SK-N-SH treated with all-trans-retinoic acid at 6 μM for 48 hours (cell line): Measurements from ENCODE around the gene FAM227A.

Source experiments
- ATAC-seq: fragments of 200-7000 bp; cut with Tn5 transposase; 3 replicates; pipeline ENCODE4 v1.9.1; 2020; ENCODE audit warnings: mild to moderate bottlenecking, moderate library complexity
- ARNTL ChIP-seq: fragments of 450-650 bp; formaldehyde crosslinking; IDR thresholded peaks from 2 replicates; pipeline ENCODE4 v1.5.0; 2020; ENCODE audit warnings: low read depth, mild to moderate bottlenecking, moderate library complexity, borderline replicate concordance
- CSDC2 ChIP-seq: fragments of 250-450 bp; sonication (Bioruptor Pico); IDR thresholded peaks from 2 replicates; pipeline ENCODE4 v1.5.0; 2020; ENCODE audit warnings: mild to moderate bottlenecking, moderate library complexity
- ESRRG ChIP-seq: fragments of 250-450 bp; sonication (Bioruptor Pico); IDR thresholded peaks from 2 replicates; pipeline ENCODE4 v1.6.1; 2021; ENCODE audit warnings: mild to moderate bottlenecking
- GLIS3 ChIP-seq: fragments of 250-450 bp; sonication (Bioruptor Pico); IDR thresholded peaks from 2 replicates; pipeline ENCODE4 v1.5.0; 2020; ENCODE audit warnings: mild to moderate bottlenecking, moderate library complexity
- ISL1 ChIP-seq: fragments of 250-450 bp; sonication (Bioruptor Pico); IDR thresholded peaks from 2 replicates; pipeline ENCODE4 v2.1.2; 2022; ENCODE audit warnings: mild to moderate bottlenecking, moderate library complexity
- OSR1 ChIP-seq: fragments of 250-450 bp; sonication (Bioruptor Pico); IDR thresholded peaks from 2 replicates; pipeline ENCODE4 v1.8.0; 2022; ENCODE audit warnings: moderate library complexity, mild to moderate bottlenecking, inconsistent platforms
- PPARA ChIP-seq: fragments of 250-450 bp; sonication (Bioruptor Pico); IDR thresholded peaks from 2 replicates; pipeline ENCODE4 v1.5.0; 2020; ENCODE audit warnings: mild to moderate bottlenecking, borderline replicate concordance
- SNAI2 ChIP-seq: fragments of 250-450 bp; sonication (Bioruptor Pico); IDR thresholded peaks from 2 replicates; pipeline ENCODE4 v1.5.0; 2020; ENCODE audit warnings: mild to moderate bottlenecking, moderate library complexity
- TCF4 ChIP-seq: fragments of 250-450 bp; sonication (Bioruptor Pico); IDR thresholded peaks from 2 replicates; pipeline ENCODE4 v1.8.0; 2021; ENCODE audit warnings: mild to moderate bottlenecking, moderate library complexity, borderline replicate concordance
- TOX ChIP-seq: fragments of 250-450 bp; sonication (Bioruptor Pico); IDR thresholded peaks from 2 replicates; pipeline ENCODE4 v1.8.0; 2021; ENCODE audit warnings: mild to moderate bottlenecking, moderate library complexity, borderline replicate concordance
- ZC3H10 ChIP-seq: fragments of 250-450 bp; sonication (Bioruptor Pico); IDR thresholded peaks from 2 replicates; pipeline ENCODE4 v1.5.1; 2021; ENCODE audit warnings: mild to moderate bottlenecking, moderate library complexity
- ZFP3 ChIP-seq: fragments of 250-450 bp; sonication (Bioruptor Pico); IDR thresholded peaks from 2 replicates; pipeline ENCODE4 v1.5.0; 2020; ENCODE audit warnings: mild to moderate bottlenecking, moderate library complexity
- ZFP30 ChIP-seq: fragments of 450-650 bp; formaldehyde crosslinking; IDR thresholded peaks from 2 replicates; pipeline ENCODE4 v1.5.0; 2022; ENCODE audit warnings: mild to moderate bottlenecking, moderate library complexity
- ZNF565 ChIP-seq: fragments of 450-650 bp; formaldehyde crosslinking; conservative IDR thresholded peaks from 2 replicates; pipeline ENCODE4 v1.5.0; 2020; ENCODE audit warnings: low read depth, mild to moderate bottlenecking, moderate library complexity
- ZNF70 ChIP-seq: fragments of 450-650 bp; formaldehyde crosslinking; IDR thresholded peaks from 2 replicates; pipeline ENCODE4 v1.5.0; 2020; ENCODE audit warnings: mild to moderate bottlenecking, moderate library complexity
- ZNF8 ChIP-seq: fragments of 450-650 bp; formaldehyde crosslinking; IDR thresholded peaks from 2 replicates; pipeline ENCODE4 v1.5.0; 2020; ENCODE audit warnings: mild to moderate bottlenecking, moderate library complexity
- TF ChIP-seq, protein P1 (sequence below): fragments of 250-450 bp; sonication (Bioruptor Pico); IDR thresholded peaks from 2 replicates; pipeline ENCODE4 v1.5.0; 2020; ENCODE audit warnings: mild to moderate bottlenecking, moderate library complexity
- TF ChIP-seq, protein P2 (sequence below): fragments of 250-450 bp; sonication (Bioruptor Pico); IDR thresholded peaks from 2 replicates; pipeline ENCODE4 v1.5.1; 2021; ENCODE audit warnings: mild to moderate bottlenecking, moderate library complexity
- TF ChIP-seq, protein P3 (sequence below): fragments of 250-450 bp; sonication (Bioruptor Pico); IDR thresholded peaks from 2 replicates; pipeline ENCODE4 v1.5.1; 2020; ENCODE audit warnings: low read depth, mild to moderate bottlenecking, moderate library complexity
- TF ChIP-seq, protein P4 (sequence below): fragments of 250-450 bp; sonication (Bioruptor Pico); IDR thresholded peaks from 2 replicates; pipeline ENCODE4 v1.8.0; 2021; ENCODE audit warnings: low read depth, mild to moderate bottlenecking, moderate library complexity, borderline replicate concordance

Gene FAM227A

DNA sequence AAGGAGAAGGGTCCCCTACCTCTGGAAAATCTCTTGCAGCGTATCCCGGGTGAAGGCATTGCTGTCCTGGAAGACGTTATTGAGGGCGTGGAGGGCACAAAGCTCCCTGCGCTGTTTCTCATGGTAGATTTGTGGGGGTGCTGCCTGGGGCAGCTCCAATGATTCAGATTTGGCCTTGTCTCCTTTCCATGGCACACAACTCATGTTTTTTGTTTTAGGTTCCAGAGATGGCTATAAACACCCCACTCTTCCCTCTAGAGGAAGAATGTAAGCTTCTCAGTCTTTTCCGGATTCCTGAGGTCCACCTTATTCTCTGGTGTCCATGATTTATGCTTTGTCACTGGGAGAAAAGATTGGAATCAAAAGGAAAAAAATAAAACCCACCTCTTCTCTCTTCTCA is 43.6 kb upstream of the FAM227A start:
- ATAC-seq = peak; percentile 10; the same call in 1 of the 3 replicates

DNA sequence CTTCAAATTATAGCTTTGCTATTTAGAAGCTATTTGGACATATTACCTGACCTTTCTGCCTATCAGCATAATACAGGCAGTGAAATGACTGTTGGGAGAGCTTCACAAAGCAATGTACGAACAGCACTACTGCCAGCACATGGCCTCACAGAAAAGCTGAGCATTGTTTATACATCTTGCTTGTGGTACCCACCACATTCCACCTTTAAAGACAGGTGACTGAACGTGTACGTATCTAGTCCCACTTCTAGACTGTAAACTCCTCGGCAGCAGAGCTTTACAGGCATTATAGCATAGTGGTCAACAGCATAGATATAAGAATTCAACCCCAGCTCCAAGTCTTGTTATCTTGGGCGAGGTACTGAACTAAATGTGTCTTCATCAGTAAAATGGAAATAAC is 43.0 kb upstream of the FAM227A start:
- no peak for ATAC-seq
- TF ChIP-seq, protein P1, sequence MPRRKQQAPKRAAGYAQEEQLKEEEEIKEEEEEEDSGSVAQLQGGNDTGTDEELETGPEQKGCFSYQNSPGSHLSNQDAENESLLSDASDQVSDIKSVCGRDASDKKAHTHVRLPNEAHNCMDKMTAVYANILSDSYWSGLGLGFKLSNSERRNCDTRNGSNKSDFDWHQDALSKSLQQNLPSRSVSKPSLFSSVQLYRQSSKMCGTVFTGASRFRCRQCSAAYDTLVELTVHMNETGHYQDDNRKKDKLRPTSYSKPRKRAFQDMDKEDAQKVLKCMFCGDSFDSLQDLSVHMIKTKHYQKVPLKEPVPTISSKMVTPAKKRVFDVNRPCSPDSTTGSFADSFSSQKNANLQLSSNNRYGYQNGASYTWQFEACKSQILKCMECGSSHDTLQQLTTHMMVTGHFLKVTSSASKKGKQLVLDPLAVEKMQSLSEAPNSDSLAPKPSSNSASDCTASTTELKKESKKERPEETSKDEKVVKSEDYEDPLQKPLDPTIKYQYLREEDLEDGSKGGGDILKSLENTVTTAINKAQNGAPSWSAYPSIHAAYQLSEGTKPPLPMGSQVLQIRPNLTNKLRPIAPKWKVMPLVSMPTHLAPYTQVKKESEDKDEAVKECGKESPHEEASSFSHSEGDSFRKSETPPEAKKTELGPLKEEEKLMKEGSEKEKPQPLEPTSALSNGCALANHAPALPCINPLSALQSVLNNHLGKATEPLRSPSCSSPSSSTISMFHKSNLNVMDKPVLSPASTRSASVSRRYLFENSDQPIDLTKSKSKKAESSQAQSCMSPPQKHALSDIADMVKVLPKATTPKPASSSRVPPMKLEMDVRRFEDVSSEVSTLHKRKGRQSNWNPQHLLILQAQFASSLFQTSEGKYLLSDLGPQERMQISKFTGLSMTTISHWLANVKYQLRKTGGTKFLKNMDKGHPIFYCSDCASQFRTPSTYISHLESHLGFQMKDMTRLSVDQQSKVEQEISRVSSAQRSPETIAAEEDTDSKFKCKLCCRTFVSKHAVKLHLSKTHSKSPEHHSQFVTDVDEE (CRISPR knock-in tag) = no peak
- TF ChIP-seq ZNF8 (CRISPR knock-in tag) = no peak
- TF ChIP-seq, all 23 proteins: peak for 0

More for the DNA sequence above, 43.6 kb upstream of the FAM227A start:
- no peak for TF ChIP-seq ZNF70 (CRISPR knock-in tag)
- TF ChIP-seq GLIS3 (CRISPR knock-in tag) = no peak
- no peak for TF ChIP-seq CSDC2 (CRISPR knock-in tag)
- no peak for TF ChIP-seq TOX (CRISPR knock-in tag)
- no peak for TF ChIP-seq ESRRG (CRISPR knock-in tag)

DNA sequence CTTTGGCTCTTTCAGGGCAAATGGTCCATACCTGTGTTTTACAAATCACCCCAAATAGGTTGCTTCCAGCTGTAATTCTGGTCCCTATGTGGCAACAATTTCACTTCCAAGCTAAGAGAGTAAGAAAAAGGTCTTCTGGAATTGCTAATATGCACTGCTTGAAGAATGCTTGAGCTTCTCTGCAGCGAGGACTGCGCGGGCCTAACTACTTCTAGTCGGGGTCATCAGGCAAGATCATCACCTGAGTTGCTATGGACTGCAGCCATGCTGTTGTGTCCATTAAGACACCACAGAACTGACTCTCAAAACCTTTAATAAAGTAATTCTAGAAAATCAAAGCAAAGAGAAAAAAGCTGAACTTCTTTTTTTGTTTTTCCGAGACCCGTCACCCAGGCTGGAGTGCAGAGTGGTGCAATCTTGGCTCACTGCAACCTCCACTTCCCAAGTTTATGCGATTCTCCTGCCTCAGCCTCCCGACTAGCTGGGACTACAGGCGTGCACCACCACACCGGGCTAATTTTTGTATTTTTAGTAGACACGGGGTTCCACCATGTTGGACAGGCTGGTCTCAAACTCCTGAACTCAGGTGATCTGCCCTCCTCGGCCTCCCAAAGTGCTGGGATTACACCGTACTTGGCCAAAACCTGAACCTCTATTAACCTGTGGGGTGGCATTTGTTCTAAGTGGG is 42.4 kb upstream of the FAM227A start:
- no peak for ATAC-seq
- TF ChIP-seq TCF4 (CRISPR knock-in tag) (no peak), ZFP3 (CRISPR knock-in tag) (no peak), ISL1 (CRISPR knock-in tag) (no peak), GLIS3 (CRISPR knock-in tag) (no peak), ZC3H10 (CRISPR knock-in tag) (no peak), PPARA (CRISPR knock-in tag) (no peak), ZNF8 (CRISPR knock-in tag) (no peak), CSDC2 (CRISPR knock-in tag) (no peak)
- TF ChIP-seq, protein P2, sequence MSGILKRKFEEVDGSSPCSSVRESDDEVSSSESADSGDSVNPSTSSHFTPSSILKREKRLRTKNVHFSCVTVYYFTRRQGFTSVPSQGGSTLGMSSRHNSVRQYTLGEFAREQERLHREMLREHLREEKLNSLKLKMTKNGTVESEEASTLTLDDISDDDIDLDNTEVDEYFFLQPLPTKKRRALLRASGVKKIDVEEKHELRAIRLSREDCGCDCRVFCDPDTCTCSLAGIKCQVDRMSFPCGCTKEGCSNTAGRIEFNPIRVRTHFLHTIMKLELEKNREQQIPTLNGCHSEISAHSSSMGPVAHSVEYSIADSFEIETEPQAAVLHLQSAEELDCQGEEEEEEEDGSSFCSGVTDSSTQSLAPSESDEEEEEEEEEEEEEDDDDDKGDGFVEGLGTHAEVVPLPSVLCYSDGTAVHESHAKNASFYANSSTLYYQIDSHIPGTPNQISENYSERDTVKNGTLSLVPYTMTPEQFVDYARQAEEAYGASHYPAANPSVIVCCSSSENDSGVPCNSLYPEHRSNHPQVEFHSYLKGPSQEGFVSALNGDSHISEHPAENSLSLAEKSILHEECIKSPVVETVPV (CRISPR knock-in tag) = no peak
- TF ChIP-seq, protein P3, sequence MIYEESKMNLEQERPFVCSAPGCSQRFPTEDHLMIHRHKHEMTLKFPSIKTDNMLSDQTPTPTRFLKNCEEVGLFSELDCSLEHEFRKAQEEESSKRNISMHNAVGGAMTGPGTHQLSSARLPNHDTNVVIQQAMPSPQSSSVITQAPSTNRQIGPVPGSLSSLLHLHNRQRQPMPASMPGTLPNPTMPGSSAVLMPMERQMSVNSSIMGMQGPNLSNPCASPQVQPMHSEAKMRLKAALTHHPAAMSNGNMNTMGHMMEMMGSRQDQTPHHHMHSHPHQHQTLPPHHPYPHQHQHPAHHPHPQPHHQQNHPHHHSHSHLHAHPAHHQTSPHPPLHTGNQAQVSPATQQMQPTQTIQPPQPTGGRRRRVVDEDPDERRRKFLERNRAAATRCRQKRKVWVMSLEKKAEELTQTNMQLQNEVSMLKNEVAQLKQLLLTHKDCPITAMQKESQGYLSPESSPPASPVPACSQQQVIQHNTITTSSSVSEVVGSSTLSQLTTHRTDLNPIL (CRISPR knock-in tag) = no peak

DNA sequence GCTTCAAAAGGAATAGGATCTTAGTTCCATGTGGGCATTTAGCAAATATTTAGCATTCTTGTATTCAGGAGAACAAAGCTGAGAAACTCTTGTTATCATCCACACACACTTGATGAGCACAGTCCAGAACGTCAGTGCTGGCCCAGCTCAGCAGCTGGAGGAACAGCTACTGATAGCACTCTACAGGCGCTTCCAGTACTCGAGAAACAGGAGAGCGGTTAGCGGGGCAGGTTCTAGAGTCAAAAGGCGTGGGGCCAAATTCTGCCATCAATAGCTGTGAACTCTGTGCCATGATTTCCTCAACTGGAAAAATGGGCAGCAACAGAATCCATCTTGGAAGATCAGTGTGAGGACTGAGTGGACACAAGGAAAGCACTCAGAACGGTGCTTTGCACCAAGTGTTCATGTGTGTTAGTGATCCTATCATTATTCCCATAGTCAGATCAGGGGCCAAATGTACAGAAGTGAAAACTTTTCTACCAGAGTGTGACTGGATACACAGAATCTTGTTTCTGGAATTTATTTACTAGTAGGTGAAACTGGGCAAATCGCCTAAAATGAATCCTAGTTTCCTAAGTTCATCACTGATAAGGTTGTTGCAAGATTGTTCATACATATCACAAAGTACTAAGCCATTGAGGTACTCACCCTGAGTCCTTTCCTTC is 41.4 kb upstream of the FAM227A start:
- TF ChIP-seq TCF4 (CRISPR knock-in tag) = no peak
- no peak for TF ChIP-seq ZNF8 (CRISPR knock-in tag)
- TF ChIP-seq PPARA (CRISPR knock-in tag) = no peak
- no peak for TF ChIP-seq ISL1 (CRISPR knock-in tag)
- no peak for TF ChIP-seq ZFP30
- TF ChIP-seq SNAI2 (CRISPR knock-in tag) = no peak
- 0 out of 3 replicates have a peak, but pooled peaks have one; percentile 6 for ATAC-seq

DNA sequence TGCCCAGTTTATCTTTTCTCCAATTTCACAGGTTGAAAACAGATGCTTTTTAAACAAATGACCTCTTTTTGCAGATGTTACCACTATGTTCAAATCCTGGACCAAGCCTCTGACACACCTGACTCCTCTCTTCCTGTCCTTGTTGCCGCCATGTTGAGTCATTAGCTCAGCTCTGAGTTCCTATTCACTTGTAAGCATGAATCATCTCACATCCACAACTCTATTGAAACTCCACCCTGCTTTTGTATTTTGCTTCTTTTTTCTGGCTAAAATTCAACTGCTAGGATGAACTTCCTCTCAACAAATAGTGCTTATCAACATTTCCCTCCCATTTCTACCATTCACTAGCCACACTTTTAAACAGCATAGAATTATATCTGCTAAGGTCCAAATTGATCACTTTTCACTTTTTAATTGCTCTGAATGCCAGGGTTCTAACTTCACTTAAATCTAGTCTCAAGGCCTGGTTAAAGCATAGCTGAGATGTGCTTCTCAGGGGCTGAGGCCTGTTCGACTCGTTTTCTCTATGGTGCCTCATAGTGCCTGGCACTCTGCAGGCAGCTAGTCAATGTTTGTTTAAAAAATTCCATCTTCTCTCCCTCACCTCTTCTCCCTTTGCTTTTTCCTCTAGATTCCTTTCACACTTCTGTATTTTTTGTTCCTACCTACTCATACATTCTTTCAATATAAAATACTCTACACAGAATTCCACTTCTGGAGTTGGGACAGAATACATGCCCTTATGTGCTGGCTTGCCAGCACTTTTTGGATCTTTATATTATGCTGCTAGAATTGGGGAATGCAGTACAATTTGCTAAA is 40.6 kb upstream of the FAM227A start:
- ATAC-seq = 0 out of 3 replicates have a peak, but pooled peaks have one; percentile 21
- TF ChIP-seq, protein P4, sequence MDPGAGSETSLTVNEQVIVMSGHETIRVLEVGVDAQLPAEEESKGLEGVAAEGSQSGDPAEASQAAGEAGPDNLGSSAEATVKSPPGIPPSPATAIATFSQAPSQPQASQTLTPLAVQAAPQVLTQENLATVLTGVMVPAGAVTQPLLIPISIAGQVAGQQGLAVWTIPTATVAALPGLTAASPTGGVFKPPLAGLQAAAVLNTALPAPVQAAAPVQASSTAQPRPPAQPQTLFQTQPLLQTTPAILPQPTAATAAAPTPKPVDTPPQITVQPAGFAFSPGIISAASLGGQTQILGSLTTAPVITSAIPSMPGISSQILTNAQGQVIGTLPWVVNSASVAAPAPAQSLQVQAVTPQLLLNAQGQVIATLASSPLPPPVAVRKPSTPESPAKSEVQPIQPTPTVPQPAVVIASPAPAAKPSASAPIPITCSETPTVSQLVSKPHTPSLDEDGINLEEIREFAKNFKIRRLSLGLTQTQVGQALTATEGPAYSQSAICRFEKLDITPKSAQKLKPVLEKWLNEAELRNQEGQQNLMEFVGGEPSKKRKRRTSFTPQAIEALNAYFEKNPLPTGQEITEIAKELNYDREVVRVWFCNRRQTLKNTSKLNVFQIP (CRISPR knock-in tag) = no peak
- TF ChIP-seq ZNF565 (CRISPR knock-in tag) (no peak), OSR1 (no peak), ARNTL (no peak), ZC3H10 (CRISPR knock-in tag) (no peak), ZFP3 (CRISPR knock-in tag) (no peak), SNAI2 (CRISPR knock-in tag) (no peak), TOX (CRISPR knock-in tag) (no peak), ZNF70 (CRISPR knock-in tag) (no peak), ESRRG (CRISPR knock-in tag) (no peak), TCF4 (CRISPR knock-in tag) (no peak), CSDC2 (CRISPR knock-in tag) (no peak), PPARA (CRISPR knock-in tag) (no peak)
- TF ChIP-seq, protein P3 (CRISPR knock-in tag) = no peak
- TF ChIP-seq, protein P2 (CRISPR knock-in tag) = no peak
